H1 (cell line): ENCODE measurements around the gene MATN4. TPM values are rescaled to one million over a fixed set of nuclear protein-coding genes. Genes with fewer than 3 reads are reported as not detected.
A peak's percentile ranks its signal among the peaks of the same experiment; 100 is the strongest.

ENCODE experiments used
- CTCF ChIA-PET: fragments of 300-600 bp; sonication (Branson Sonifier 250); formaldehyde crosslinking; loops from one replicate; lab custom pipeline; 2021; ENCODE audit not compliant: partially characterized antibody; lab: Charles Lee
- POLR2A ChIA-PET: fragments of 300-600 bp; sonication (Branson Sonifier 250); formaldehyde crosslinking; loops from one replicate; lab custom pipeline; 2021; ENCODE audit warnings: inconsistent platforms; ENCODE audit not compliant: partially characterized antibody; lab: Charles Lee
- DNase-seq, 2 experiments: peaks; one replicate each; pipeline versions ENCODE4 v3.0.0 to v3.0.0-alpha.2; 2010 to 2022; ENCODE audit warnings: low spot score in 2 of 2, low read depth in 1 of 2, mixed read lengths in 1 of 2
- FAIRE-seq: peaks from 2 replicates; lab custom pipeline; 2011; peaks lifted over from hg19 to GRCh38; lab: Jason Lieb, UNC
- H2AFZ ChIP-seq: 2 replicates; pipeline ENCODE4 v1.8.1; 2012; ENCODE audit warnings: low read length, inconsistent platforms
- H2AK5ac ChIP-seq: 2 replicates; pipeline ENCODE4 v1.6.1; 2013; ENCODE audit warnings: low read depth, low read length
- H2BK120ac ChIP-seq: replicated peaks from 2 replicates; pipeline ENCODE3; 2013; ENCODE audit warnings: low read depth, low read length, inconsistent platforms
- H2BK12ac ChIP-seq: 2 replicates; pipeline ENCODE4 v1.6.1; 2013; ENCODE audit warnings: low read depth, low read length
- H2BK15ac ChIP-seq: 2 replicates; pipeline ENCODE4 v1.6.1; 2013; ENCODE audit warnings: low read length
- H2BK20ac ChIP-seq: 2 replicates; pipeline ENCODE4 v1.6.1; 2013; ENCODE audit warnings: low read length
- H2BK5ac ChIP-seq: 2 replicates; pipeline ENCODE4 v1.6.1; 2013; ENCODE audit warnings: low read depth, low read length
- H3K14ac ChIP-seq: 2 replicates; pipeline ENCODE4 v1.6.1; 2013; ENCODE audit warnings: inconsistent platforms; ENCODE audit not compliant: insufficient read length
- H3K18ac ChIP-seq: 2 replicates; pipeline ENCODE4 v1.6.1; 2013; ENCODE audit warnings: low read length; ENCODE audit errors: extremely low read depth
- H3K23ac ChIP-seq: 2 replicates; pipeline ENCODE4 v1.6.1; 2013; ENCODE audit warnings: inconsistent platforms; ENCODE audit not compliant: insufficient read length
- H3K23me2 ChIP-seq: 2 replicates; pipeline ENCODE4 v1.6.1; 2013; ENCODE audit warnings: low read depth, low read length
- H3K27ac ChIP-seq: 2 replicates; pipeline ENCODE4 v1.6.1; 2011; ENCODE audit warnings: low read depth, low read length, inconsistent platforms
- H3K27me3 ChIP-seq, 4 experiments: replicated peaks in 1 of 4; 1 replicate in 1 of 4; 2 replicates in 3 of 4; pipeline versions ENCODE4 v1.6.1 to v1.8.1; 2011 to 2013; ENCODE audit warnings: low read length in 3 of 4, mild to moderate bottlenecking in 3 of 4, inconsistent platforms in 2 of 4, mixed read lengths in 2 of 4, moderate library complexity in 1 of 4; ENCODE audit not compliant: control insufficient read depth in 3 of 4, insufficient read depth in 3 of 4; ENCODE audit errors: extremely low read depth in 1 of 4
- H3K36me3 ChIP-seq, 4 experiments: 2 replicates each; pipeline versions ENCODE4 v1.6.1 to v1.8.1; 2011 to 2013; ENCODE audit warnings: mild to moderate bottlenecking in 4 of 4, low read length in 3 of 4, moderate library complexity in 2 of 4, control low read depth in 1 of 4, inconsistent platforms in 1 of 4; ENCODE audit not compliant: insufficient read depth in 4 of 4, control insufficient read depth in 2 of 4
- H3K4ac ChIP-seq: replicated peaks from 2 replicates; pipeline ENCODE3; 2013; ENCODE audit warnings: low read length, low read depth, mixed read lengths, inconsistent platforms; ENCODE audit not compliant: insufficient read length
- H3K4me1 ChIP-seq, 4 experiments: replicated peaks in 1 of 4; 1 replicate in 1 of 4; 2 replicates in 3 of 4; pipeline versions ENCODE4 v1.6.1 to v1.8.1; 2011 to 2013; ENCODE audit warnings: low read length in 3 of 4, inconsistent platforms in 2 of 4, mixed read lengths in 1 of 4; ENCODE audit not compliant: insufficient read depth in 4 of 4, control insufficient read depth in 3 of 4
- H3K4me2 ChIP-seq, 2 experiments: 2 replicates each; pipeline versions ENCODE4 v1.6.1 to v1.8.1; 2011 to 2013; ENCODE audit warnings: low read depth in 2 of 2, low read length in 2 of 2, control low read depth in 1 of 2, inconsistent platforms in 1 of 2, mild to moderate bottlenecking in 1 of 2; ENCODE audit not compliant: insufficient read depth in 1 of 2
- H3K4me3 ChIP-seq, 4 experiments: fragments of 200-600, 300-600 bp in 1 of 4; sonication (generic), shearing (Covaris generic), sonication (Bioruptor Twin) in 1 of 4; 2 replicates each; pipeline versions ENCODE4 v1.5.1 to v1.8.1; 2011 to 2016; ENCODE audit warnings: low read length in 4 of 4, low read depth in 3 of 4, control low read depth in 2 of 4, inconsistent platforms in 2 of 4, mild to moderate bottlenecking in 2 of 4, mixed read lengths in 1 of 4, moderate library complexity in 1 of 4; ENCODE audit not compliant: insufficient read depth in 2 of 4; ENCODE audit errors: extremely low read depth in 1 of 4
- H3K56ac ChIP-seq: replicated peaks from 2 replicates; pipeline ENCODE3; 2013; ENCODE audit warnings: low read depth, mild to moderate bottlenecking, mixed read lengths, low read length, inconsistent platforms; ENCODE audit not compliant: insufficient read length
- H3K79me1 ChIP-seq: 2 replicates; pipeline ENCODE4 v1.6.1; 2013; ENCODE audit warnings: low read depth, low read length, control low read depth
- H3K79me2 ChIP-seq, 2 experiments: 2 replicates each; pipeline versions ENCODE4 v1.6.1 to v1.8.1; 2012 to 2013; ENCODE audit warnings: low read length in 2 of 2, mild to moderate bottlenecking in 2 of 2, inconsistent platforms in 1 of 2; ENCODE audit not compliant: insufficient read depth in 2 of 2, control insufficient read depth in 1 of 2
- H3K9ac ChIP-seq, 4 experiments: replicated peaks in 1 of 4; 1 replicate in 1 of 4; 2 replicates in 3 of 4; pipeline versions ENCODE4 v1.6.1 to v1.8.1; 2011 to 2013; ENCODE audit warnings: low read depth in 3 of 4, low read length in 3 of 4, control low read depth in 2 of 4, mild to moderate bottlenecking in 2 of 4, moderate library complexity in 2 of 4, inconsistent platforms in 1 of 4; ENCODE audit errors: extremely low read depth in 1 of 4
- H3K9me3 ChIP-seq, 2 experiments: 2 replicates each; pipeline versions ENCODE4 v1.6.1 to v1.8.1; 2012 to 2013; ENCODE audit warnings: mild to moderate bottlenecking in 2 of 2, moderate library complexity in 2 of 2, control low read depth in 1 of 2, inconsistent platforms in 1 of 2, low read depth in 1 of 2, low read length in 1 of 2, mixed read lengths in 1 of 2; ENCODE audit not compliant: insufficient read depth in 2 of 2
- H4K20me1 ChIP-seq, 2 experiments: replicated peaks in 1 of 2; 2 replicates each; pipeline versions ENCODE3 to v1.8.1; 2011 to 2013; ENCODE audit warnings: inconsistent platforms in 2 of 2, low read length in 2 of 2, mild to moderate bottlenecking in 1 of 2; ENCODE audit not compliant: insufficient read depth in 2 of 2, control insufficient read depth in 1 of 2
- H4K5ac ChIP-seq: 2 replicates; pipeline ENCODE4 v1.6.1; 2013; ENCODE audit warnings: low read length, low read depth, mixed read lengths, inconsistent platforms; ENCODE audit not compliant: insufficient read length
- H4K8ac ChIP-seq: 2 replicates; pipeline ENCODE4 v1.8.0; 2013; ENCODE audit warnings: mild to moderate bottlenecking, moderate library complexity, low read length, inconsistent platforms; ENCODE audit not compliant: insufficient read depth; ENCODE audit errors: extremely low read depth
- H4K91ac ChIP-seq: replicated peaks from 2 replicates; pipeline ENCODE3; 2013; ENCODE audit warnings: low read length, mixed read lengths, inconsistent platforms; ENCODE audit not compliant: insufficient read length
- EGR1 ChIP-seq: IDR thresholded peaks from 2 replicates; pipeline ENCODE4 v1.6.1; 2011; ENCODE audit warnings: low read depth, low read length, borderline replicate concordance
- MAX ChIP-seq: IDR thresholded peaks from 2 replicates; pipeline ENCODE4 v1.6.1; 2012; ENCODE audit warnings: inconsistent platforms
- RBBP5 ChIP-seq: IDR thresholded peaks from 2 replicates; pipeline ENCODE4 v1.7.1; 2012; ENCODE audit warnings: low read depth, mild to moderate bottlenecking, inconsistent platforms, low read length, moderate library complexity, borderline replicate concordance
- TAF7 ChIP-seq: optimal IDR thresholded peaks from 2 replicates; pipeline ENCODE3; 2011; ENCODE audit warnings: low read depth, mild to moderate bottlenecking, inconsistent platforms, low read length, moderate library complexity, borderline replicate concordance
- YY1 ChIP-seq: IDR thresholded peaks from 2 replicates; pipeline ENCODE4 v1.6.1; 2011; ENCODE audit warnings: low read depth, mild to moderate bottlenecking, low read length
- WGBS, 2 experiments: shearing (Covaris generic) in 1 of 2; methylation state at CpG; one replicate each; pipeline versions ENCODE4 v1.1.6 to v1.1.7; 2013 to 2015; ENCODE audit warnings: low lambda C conversion rate in 2 of 2, mixed read lengths in 2 of 2, inconsistent platforms in 1 of 2, low coverage in 1 of 2, missing lambda C conversion rate in 1 of 2; ENCODE audit not compliant: insufficient replicate concordance in 2 of 2, insufficient coverage in 1 of 2, insufficient read length in 1 of 2; ENCODE audit errors: extremely low coverage in 1 of 2, missing lambda C conversion rate in 1 of 2; 5-methylcytosine and 5-hydroxymethylcytosine counted together
- long read RNA-seq, 2 experiments: library from RNA in 1 of 2; library from capped mRNA in 1 of 2; stranded (forward); transcript quantifications; one replicate each; pipeline ENCODE4 v2.0.0, GENCODE V29; 2021; ENCODE audit warnings: inconsistent platforms in 1 of 2
- polyA minus RNA-seq, 3 experiments: library from RNA; depleted of rRNA, polyadenylated mRNA; stranded (reverse); fragments of >200 nt; gene quantifications; 1 replicate in 2 of 3; 2 replicates in 1 of 3; pipeline ENCODE4 v1.2.3, GENCODE V29; 2011
- polyA plus RNA-seq, 7 experiments: library from polyadenylated mRNA; depleted of rRNA in 3 of 7; stranded (reverse) in 5 of 7; unstranded in 2 of 7; fragments of >200 nt in 5 of 7; fragments of 200-250 nt in 2 of 7; gene quantifications; 1 replicate in 5 of 7; 2 replicates in 1 of 7; 4 replicates in 1 of 7; pipeline versions ENCODE4 v1.2.1 to v1.2.3, GENCODE V29; 2011 to 2013; ENCODE audit warnings: missing spikeins in 2 of 7, mixed read lengths in 2 of 7
- total RNA-seq: library from RNA; stranded (reverse); fragmentation: NEBNext Ultra II Directional; extraction: Animal tissue kit (Norgen Biotek cat#: 25700); gene quantifications from 2 replicates; pipeline ENCODE4 v1.2.1, GENCODE V29; 2021
- TF ChIP-seq, protein P1 (sequence below), 3 experiments: IDR thresholded peaks; 1 replicate in 2 of 3; 2 replicates in 1 of 3; pipeline versions ENCODE4 v1.5.1 to v1.6.1; 2011; ENCODE audit warnings: low read length in 3 of 3, mild to moderate bottlenecking in 3 of 3, inconsistent platforms in 2 of 3, low read depth in 1 of 3, moderate library complexity in 1 of 3; ENCODE audit not compliant: insufficient read depth in 1 of 3; ENCODE audit errors: control extremely low read depth in 1 of 3

MATN4 gene
- total RNA-seq: 4.0 and 4.4 TPM in 2 replicates
- polyA plus RNA-seq (2011; rRNA removed): 2.1 and 3.6 TPM in 2 replicates
- 2.5 TPM for polyA plus RNA-seq (2011; cell fraction: cytosol; rRNA removed)
- 5.2 TPM for polyA plus RNA-seq (2011; cell fraction: nucleus; rRNA removed)
- 0.86 to 2.7 TPM (median 2.3 TPM) in 4 replicates for polyA plus RNA-seq (2012, experiment 1 of 2)
- polyA plus RNA-seq (2012, experiment 2 of 2): 1.5 TPM
- polyA plus RNA-seq (2013, experiment 1 of 2): 2.7 TPM
- polyA plus RNA-seq (2013, experiment 2 of 2): 2.1 TPM
- polyA minus RNA-seq (2011; rRNA and poly(A)+ RNA removed): 0.59 and 0.63 TPM in 2 replicates
- 2.1 TPM for polyA minus RNA-seq (2011; cell fraction: cytosol; rRNA and poly(A)+ RNA removed)
- 1.4 TPM for polyA minus RNA-seq (2011; cell fraction: nucleus; rRNA and poly(A)+ RNA removed)
- long read RNA-seq, experiment 1, partial matches to known transcripts: 1 of 1 reads
- long read RNA-seq, experiment 1, other reads (novel, unspliced or antisense): 0 of 1 reads
- long read RNA-seq, experiment 2: 0 reads

DNA sequence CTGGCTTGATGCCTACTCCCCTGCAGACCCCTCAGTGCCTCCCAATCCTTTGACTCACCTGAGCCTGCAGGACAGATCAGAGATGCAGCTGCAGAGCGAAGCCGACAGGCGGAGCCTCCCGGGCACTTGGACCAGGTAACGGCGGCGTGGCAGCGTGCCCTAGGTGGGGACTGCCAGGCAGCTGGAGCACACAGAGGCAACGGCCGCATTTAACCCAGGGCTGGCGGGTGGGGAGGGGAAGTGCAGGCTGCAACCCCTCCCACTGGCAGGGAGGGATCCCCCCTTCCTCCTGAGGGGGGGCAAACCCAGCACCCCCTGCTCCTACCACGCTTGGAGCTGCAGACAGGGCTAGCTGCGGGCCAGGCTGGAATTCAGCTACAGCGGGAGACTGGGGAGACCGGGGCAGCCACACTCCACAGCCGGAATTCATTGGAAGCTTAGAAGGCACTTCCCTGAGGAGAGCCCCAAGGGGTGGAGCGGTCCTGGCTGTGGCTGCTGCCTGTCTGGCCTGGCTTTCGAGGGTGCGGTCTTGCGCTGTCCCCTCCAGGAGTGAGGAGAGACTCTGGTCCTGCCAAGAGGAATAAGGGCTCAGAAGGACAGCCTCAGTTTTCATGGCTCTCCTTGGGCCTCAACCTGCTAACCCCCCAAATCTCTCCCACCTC lies at the start of gene MATN4:
Gene MATN4, minus strand, starts transcription at position 183 of the 662 bp plus-strand sequence. CDS start 2,717 bp downstream, outside the sequence.
- no peak within 1 kb of the TSS for H2BK5ac ChIP-seq
- peaks cover 0 to 14% (median 8%) of the 10 kb centered on the region in 4 experiments; a peak in 5 of 7 replicates for H3K4me1 ChIP-seq
- peak within 1 kb of the TSS in 1 of 4 experiments; percentile 35; a peak in 1 of 8 replicates for H3K4me3 ChIP-seq
- H3K79me2 ChIP-seq: no peaks in the 10 kb centered on the region
- no peak for FAIRE-seq
- H3K27ac ChIP-seq: no peak within 1 kb of the TSS
- no peaks in the 10 kb centered on the region for H3K9me3 ChIP-seq
- H2BK20ac ChIP-seq: no peak within 1 kb of the TSS
- peaks cover 0 to 15% (median 5%) of the 10 kb centered on the region in 4 experiments; a peak in 5 of 7 replicates for H3K27me3 ChIP-seq
- H2AK5ac ChIP-seq: no peak within 1 kb of the TSS
- ChIA-PET CTCF (interaction anchor here (0.7 to 2.8 kb wide), 12 partner anchors 10 to 463 kb away, joined by 3 to 29 read pairs (median 4); no protein-coding TSS in a partner anchor), POLR2A (interaction anchor here (0.8 to 3.0 kb wide), 3 partner anchors 10 to 41 kb away, joined by 3 to 7 read pairs (median 3); no protein-coding TSS in a partner anchor)
- H4K91ac ChIP-seq: no peak within 1 kb of the TSS
- H3K56ac ChIP-seq: no peak within 1 kb of the TSS
- H3K18ac ChIP-seq: no peak within 1 kb of the TSS
- H2BK120ac ChIP-seq: no peak within 1 kb of the TSS
- H3K36me3 ChIP-seq: no peaks in the 10 kb centered on the region
- H4K20me1 ChIP-seq: peaks cover 0 to 1% of the 10 kb centered on the region in 2 experiments
- no peaks in the 10 kb centered on the region for H3K79me1 ChIP-seq
- DNase-seq: peak in 1 of 2 experiments; percentile 80
- no peak within 1 kb of the TSS; the same call in 1 of the 2 replicates for H4K8ac ChIP-seq
- H2AFZ ChIP-seq: 0 out of 2 replicates have a peak within 1 kb of the TSS, but pooled peaks have one; percentile 7
- H3K23ac ChIP-seq: no peak within 1 kb of the TSS
- H3K23me2 ChIP-seq: peaks cover 4% of the 10 kb centered on the region; the same call in 1 of the 2 replicates
- peak within 1 kb of the TSS; percentile 93; the same call in 1 of the 2 replicates for H2BK12ac ChIP-seq
- H3K9ac ChIP-seq: no peak within 1 kb of the TSS
- H2BK15ac ChIP-seq: peak within 1 kb of the TSS; percentile 81; the same call in 1 of the 2 replicates
- no peak within 1 kb of the TSS for H4K5ac ChIP-seq
- WGBS, 2 experiments: 41% methylated on average over 20 of the region's 20 CpGs; no CpG with 5 or more reads in 1 of the 2 experiments
- H3K4me2 ChIP-seq: peak within 1 kb of the TSS; percentile 30 to 56; a peak in 3 of 4 replicates
- H3K14ac ChIP-seq: no peak within 1 kb of the TSS
- H3K4ac ChIP-seq: no peak within 1 kb of the TSS
- TF ChIP-seq TAF7 (no peak), MAX (peak; percentile 73), YY1 (no peak), EGR1 (0 out of 2 replicates have a peak, but pooled peaks have one; percentile 13), RBBP5 (0 out of 2 replicates have a peak, but pooled peaks have one; percentile 38)
- TF ChIP-seq, protein P1, sequence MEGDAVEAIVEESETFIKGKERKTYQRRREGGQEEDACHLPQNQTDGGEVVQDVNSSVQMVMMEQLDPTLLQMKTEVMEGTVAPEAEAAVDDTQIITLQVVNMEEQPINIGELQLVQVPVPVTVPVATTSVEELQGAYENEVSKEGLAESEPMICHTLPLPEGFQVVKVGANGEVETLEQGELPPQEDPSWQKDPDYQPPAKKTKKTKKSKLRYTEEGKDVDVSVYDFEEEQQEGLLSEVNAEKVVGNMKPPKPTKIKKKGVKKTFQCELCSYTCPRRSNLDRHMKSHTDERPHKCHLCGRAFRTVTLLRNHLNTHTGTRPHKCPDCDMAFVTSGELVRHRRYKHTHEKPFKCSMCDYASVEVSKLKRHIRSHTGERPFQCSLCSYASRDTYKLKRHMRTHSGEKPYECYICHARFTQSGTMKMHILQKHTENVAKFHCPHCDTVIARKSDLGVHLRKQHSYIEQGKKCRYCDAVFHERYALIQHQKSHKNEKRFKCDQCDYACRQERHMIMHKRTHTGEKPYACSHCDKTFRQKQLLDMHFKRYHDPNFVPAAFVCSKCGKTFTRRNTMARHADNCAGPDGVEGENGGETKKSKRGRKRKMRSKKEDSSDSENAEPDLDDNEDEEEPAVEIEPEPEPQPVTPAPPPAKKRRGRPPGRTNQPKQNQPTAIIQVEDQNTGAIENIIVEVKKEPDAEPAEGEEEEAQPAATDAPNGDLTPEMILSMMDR (IDR thresholded peaks at IDR 0.05; ENCODE audit: control extremely low read depth in 1 of 3, insufficient read depth in 1 of 3, low read depth in 1 of 3, low read length in 3 of 3): peak; percentile 55 to 70 (median 65)
